Thyroid gland (tissue), 4 donors: ENCODE data around the gene ETFDH.

Source experiments
- POLR2A ChIP-seq, 2 donors: fragments of 450-650 bp; IDR thresholded peaks; one replicate each; pipeline ENCODE4 v1.6.1; 2017; ENCODE audit warnings: antibody characterized with exemption in 2 of 2, mild to moderate bottlenecking in 2 of 2, moderate library complexity in 1 of 2
- TF ChIP-seq, protein P1 (sequence below), 6 experiments: fragments of 200-600 bp in 3 of 6; fragments of 450-650 bp in 3 of 6; sonication (generic) in 3 of 6; IDR thresholded peaks; one replicate each; pipeline ENCODE4 v1.5.1; 2016 to 2019; ENCODE audit warnings: antibody characterized with exemption in 6 of 6, mild to moderate bottlenecking in 2 of 6, inconsistent platforms in 1 of 6, moderate library complexity in 1 of 6

DNA sequence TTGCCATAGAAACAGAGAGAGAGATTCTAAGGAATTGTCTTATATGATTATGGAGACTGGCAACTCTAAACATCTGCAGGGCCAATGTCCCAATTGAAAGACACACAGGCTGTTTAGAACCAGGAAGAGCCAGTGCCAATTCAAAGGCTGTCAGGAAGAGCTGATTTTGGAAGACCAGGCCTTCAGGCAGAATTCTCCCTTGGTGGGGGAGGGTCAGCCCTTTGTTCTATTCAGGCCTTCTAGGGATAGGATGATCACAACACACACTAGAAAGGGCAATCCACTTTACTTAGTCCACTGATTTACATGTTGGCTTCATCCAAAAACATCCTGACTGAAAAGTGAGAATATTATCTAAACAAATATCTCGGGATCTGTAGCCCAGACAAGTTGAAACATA lies 15.7 kb upstream of the ETFDH start:
- TF ChIP-seq POLR2A (IDR thresholded peaks at IDR 0.05): no peak
- TF ChIP-seq, protein P1, sequence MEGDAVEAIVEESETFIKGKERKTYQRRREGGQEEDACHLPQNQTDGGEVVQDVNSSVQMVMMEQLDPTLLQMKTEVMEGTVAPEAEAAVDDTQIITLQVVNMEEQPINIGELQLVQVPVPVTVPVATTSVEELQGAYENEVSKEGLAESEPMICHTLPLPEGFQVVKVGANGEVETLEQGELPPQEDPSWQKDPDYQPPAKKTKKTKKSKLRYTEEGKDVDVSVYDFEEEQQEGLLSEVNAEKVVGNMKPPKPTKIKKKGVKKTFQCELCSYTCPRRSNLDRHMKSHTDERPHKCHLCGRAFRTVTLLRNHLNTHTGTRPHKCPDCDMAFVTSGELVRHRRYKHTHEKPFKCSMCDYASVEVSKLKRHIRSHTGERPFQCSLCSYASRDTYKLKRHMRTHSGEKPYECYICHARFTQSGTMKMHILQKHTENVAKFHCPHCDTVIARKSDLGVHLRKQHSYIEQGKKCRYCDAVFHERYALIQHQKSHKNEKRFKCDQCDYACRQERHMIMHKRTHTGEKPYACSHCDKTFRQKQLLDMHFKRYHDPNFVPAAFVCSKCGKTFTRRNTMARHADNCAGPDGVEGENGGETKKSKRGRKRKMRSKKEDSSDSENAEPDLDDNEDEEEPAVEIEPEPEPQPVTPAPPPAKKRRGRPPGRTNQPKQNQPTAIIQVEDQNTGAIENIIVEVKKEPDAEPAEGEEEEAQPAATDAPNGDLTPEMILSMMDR (IDR thresholded peaks at IDR 0.05): no peak
